Esophagus squamous epithelium (tissue), 5 donors: ENCODE results near the gene GRIN3B. TPM values are rescaled to one million over a fixed set of nuclear protein-coding genes. Genes with fewer than 3 reads are reported as not detected.

Experiments used
- DNase-seq: peaks from one replicate; lab custom pipeline; 2025; lab: John Stamatoyannopoulos, UW
- H3K27ac ChIP-seq, 4 donors: fragments of 200-600 bp; sonication (generic); one replicate each; pipeline ENCODE4 v1.5.1; 2016 to 2019; ENCODE audit warnings: mild to moderate bottlenecking in 1 of 4
- H3K27me3 ChIP-seq, 4 donors: fragments of 200-600 bp; sonication (generic); 1 replicate in 3 of 4; 2 replicates in 1 of 4; pipeline versions ENCODE4 v1.5.1 to v1.6.0; 2017 to 2021; ENCODE audit warnings: antibody characterized with exemption in 1 of 4
- H3K36me3 ChIP-seq, 3 donors: fragments of 200-600 bp; sonication (generic); one replicate each; pipeline ENCODE4 v1.5.1; 2016 to 2019
- H3K4me1 ChIP-seq, 3 donors: fragments of 200-600 bp; sonication (generic); one replicate each; pipeline ENCODE4 v1.5.1; 2017 to 2019
- H3K4me3 ChIP-seq, 4 donors: fragments of 200-600 bp; sonication (generic); 1 replicate in 3 of 4; 2 replicates in 1 of 4; pipeline ENCODE4 v1.5.1; 2016 to 2019; ENCODE audit warnings: mild to moderate bottlenecking in 2 of 4, moderate library complexity in 1 of 4
- H3K9me3 ChIP-seq, 3 donors: fragments of 200-600 bp; sonication (generic); one replicate each; pipeline ENCODE4 v1.5.1; 2016 to 2019
- CTCF ChIP-seq, 6 experiments: fragments of 450-650 bp in 4 of 6; fragments of 200-600 bp in 2 of 6; sonication (generic) in 2 of 6; IDR thresholded peaks; one replicate each; pipeline ENCODE4 v1.5.1; 2016 to 2019; ENCODE audit warnings: antibody characterized with exemption in 6 of 6, mild to moderate bottlenecking in 4 of 6, moderate library complexity in 4 of 6
- POLR2A ChIP-seq, 4 donors: fragments of 450-650 bp; IDR thresholded peaks; one replicate each; pipeline ENCODE4 v1.6.1; 2017; ENCODE audit warnings: antibody characterized with exemption in 4 of 4, mild to moderate bottlenecking in 4 of 4, moderate library complexity in 3 of 4
- WGBS, 2 donors: methylation state at CpG; one replicate each; pipeline ENCODE4 v1.1.5; 2018; 5-methylcytosine and 5-hydroxymethylcytosine counted together
- intact Hi-C: fragments of 100-400 bp; cut with DNase I; formaldehyde crosslinking; loops from one replicate; pipeline ENCODE4 v1.15.0; 2022
- total RNA-seq, 4 donors: library from RNA; depleted of rRNA; stranded (reverse); fragments of >200 nt; gene quantifications; one replicate each; pipeline ENCODE4 v1.1.0, GENCODE V29; 2016
- donor health status: DM: yes; HTN: yes; CAD: no.

GRIN3B gene
- total RNA-seq, 4 donors from 2014 or later: not detected

DNA sequence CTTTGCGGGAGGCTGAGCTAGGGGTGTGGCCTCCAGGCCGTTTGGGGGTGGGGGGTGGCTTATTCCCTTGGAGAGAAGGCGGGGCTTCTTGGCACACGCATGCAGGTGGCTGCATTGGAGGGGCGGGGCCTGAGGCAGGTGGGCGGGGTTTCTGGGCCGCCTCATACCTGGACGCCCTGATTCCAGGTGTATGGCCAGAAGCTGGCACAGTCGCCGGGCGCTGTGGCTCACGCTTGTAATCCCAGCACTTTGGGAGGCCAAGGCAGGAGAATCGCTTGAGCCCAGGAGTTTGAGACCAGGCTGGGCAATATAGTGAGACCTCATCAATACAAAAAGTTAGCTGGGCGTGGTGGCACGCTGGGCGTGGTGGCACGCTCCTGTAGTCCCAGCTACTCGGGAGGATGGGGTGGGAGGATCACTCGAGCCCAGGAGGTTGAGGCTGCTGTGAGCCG is 47.5 kb downstream of the GRIN3B start:
- Histone ChIP-seq H3K36me3 (no peaks in the 10 kb centered on the region), H3K27me3 (peaks cover 0 to 2% (median 0%) of the 10 kb centered on the region in 4 donors), H3K4me3 (no peak overlapping the region), H3K4me1 (peaks cover 16 to 24% (median 20%) of the 10 kb centered on the region in 3 donors), H3K9me3 (no peaks in the 10 kb centered on the region), H3K27ac (peak overlapping the region in 2 of 4 donors; percentile 32 to 81)
- TF ChIP-seq CTCF (IDR thresholded peaks at IDR 0.05) (no peak), POLR2A (IDR thresholded peaks at IDR 0.05) (no peak)
- WGBS, 2 donors: 88% methylated on average over 7 of the region's 20 CpGs; no CpG with 5 or more reads in 1 of the 2 donors
- intact Hi-C loops: no loop called here
- no peak for DNase-seq

DNA sequence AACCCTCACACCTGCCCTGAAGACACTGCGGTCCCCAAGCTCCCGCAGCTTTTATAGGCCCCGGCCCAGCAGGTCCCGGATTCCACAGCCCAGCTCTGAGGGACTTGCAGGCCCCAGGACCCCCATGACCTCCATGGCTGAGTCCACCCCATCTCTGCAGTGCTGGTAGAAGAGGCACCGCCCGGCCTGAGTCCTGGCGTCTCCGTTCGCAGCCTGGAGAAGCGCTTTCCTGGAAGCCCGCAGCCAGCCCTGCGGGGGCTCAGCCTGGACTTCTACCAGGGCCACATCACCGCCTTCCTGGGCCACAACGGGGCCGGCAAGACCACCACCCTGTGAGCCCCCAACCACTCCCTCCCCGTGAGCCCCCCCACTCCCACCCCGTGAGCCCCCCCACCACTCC is 48.9 kb downstream of the GRIN3B start:
- Histone ChIP-seq H3K4me1 (peaks cover 12 to 16% (median 15%) of the 10 kb centered on the region in 3 donors), H3K36me3 (no peaks in the 10 kb centered on the region), H3K9me3 (no peaks in the 10 kb centered on the region), H3K4me3 (no peak overlapping the region), H3K27me3 (no peaks in the 10 kb centered on the region), H3K27ac (no peak overlapping the region)
- DNase-seq: no peak
- 80 to 100% methylated on average over 4 to 6 of the region's 17 CpGs for WGBS, 2 donors
- TF ChIP-seq POLR2A (IDR thresholded peaks at IDR 0.05): no peak
- TF ChIP-seq CTCF (IDR thresholded peaks at IDR 0.05): no peak
- intact Hi-C loops: no loop called here

- intact Hi-C loops: no loop called here
- Histone ChIP-seq H3K4me1 (peaks cover 12 to 16% (median 15%) of the 10 kb centered on the region in 3 donors), H3K27me3 (no peaks in the 10 kb centered on the region), H3K27ac (no peak overlapping the region), H3K9me3 (no peaks in the 10 kb centered on the region), H3K4me3 (no peak overlapping the region), H3K36me3 (no peaks in the 10 kb centered on the region)
- TF ChIP-seq CTCF (IDR thresholded peaks at IDR 0.05): no peak
- TF ChIP-seq POLR2A (IDR thresholded peaks at IDR 0.05): no peak
- 57% methylated on average over 1 of the region's 11 CpGs; no CpG with 5 or more reads in 1 of the 2 donors for WGBS, 2 donors
- no peak for DNase-seq
Measured at GRCh38 chr19:1049800-1050199, 49.6 kb downstream of the GRIN3B start.

- H3K36me3 ChIP-seq: peaks cover 0 to 5% (median 0%) of the 10 kb centered on the region in 3 donors
- no peak overlapping the region for H3K4me3 ChIP-seq
- peaks cover 12 to 16% (median 15%) of the 10 kb centered on the region in 3 donors for H3K4me1 ChIP-seq
- intact Hi-C loops: no loop called here
- no peak overlapping the region for H3K27ac ChIP-seq
- no peaks in the 10 kb centered on the region for H3K27me3 ChIP-seq
- TF ChIP-seq POLR2A (IDR thresholded peaks at IDR 0.05) (no peak), CTCF (IDR thresholded peaks at IDR 0.05) (no peak)
- 83 to 87% methylated on average over 8 to 10 of the region's 31 CpGs for WGBS, 2 donors
- H3K9me3 ChIP-seq: peaks cover 0 to 6% (median 0%) of the 10 kb centered on the region in 3 donors
- DNase-seq: no peak
Measured at GRCh38 chr19:1050989-1051788, 51.0 kb downstream of the GRIN3B start.

DNA sequence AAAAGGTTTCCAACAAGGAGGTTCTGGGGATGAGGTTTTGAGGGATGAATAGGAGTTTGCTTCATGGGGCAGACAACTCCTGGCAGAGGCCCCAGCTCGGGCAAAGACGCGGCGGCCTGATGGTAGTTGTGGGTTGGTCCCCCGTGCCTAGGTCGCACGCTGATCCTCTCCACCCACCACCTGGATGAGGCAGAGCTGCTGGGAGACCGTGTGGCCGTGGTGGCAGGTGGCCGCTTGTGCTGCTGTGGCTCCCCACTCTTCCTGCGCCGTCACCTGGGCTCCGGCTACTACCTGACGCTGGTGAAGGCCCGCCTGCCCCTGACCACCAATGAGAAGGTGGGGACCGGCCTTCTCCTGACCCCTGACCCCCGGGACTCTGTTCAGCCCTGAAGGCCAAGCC is 51.6 kb downstream of the GRIN3B start:
- DNase-seq: no peak
- WGBS, 2 donors: 87% methylated on average over 3 of the region's 17 CpGs; no CpG with 5 or more reads in 1 of the 2 donors
- Histone ChIP-seq H3K4me3 (no peak overlapping the region), H3K9me3 (peaks cover 0 to 12% (median 5%) of the 10 kb centered on the region in 3 donors), H3K36me3 (peaks cover 0 to 11% (median 0%) of the 10 kb centered on the region in 3 donors), H3K27ac (no peak overlapping the region), H3K4me1 (peaks cover 9 to 11% (median 11%) of the 10 kb centered on the region in 3 donors), H3K27me3 (no peaks in the 10 kb centered on the region)
- intact Hi-C loops: no loop called here
- TF ChIP-seq POLR2A (IDR thresholded peaks at IDR 0.05) (no peak), CTCF (IDR thresholded peaks at IDR 0.05) (no peak)
